Right hindlimb (tissue), 1 donor: ENCODE measurements around the gene POU6F2.
"Not testable (repeated sequence)": the region's sequence is repeated elsewhere in the genome, so short reads cannot be mapped to it uniquely, and the experiment has no call there.

Experiments
- DNase-seq: peaks from one replicate; pipeline ENCODE4 v3.0.0-alpha.2; 2018

POU6F2 gene

DNA sequence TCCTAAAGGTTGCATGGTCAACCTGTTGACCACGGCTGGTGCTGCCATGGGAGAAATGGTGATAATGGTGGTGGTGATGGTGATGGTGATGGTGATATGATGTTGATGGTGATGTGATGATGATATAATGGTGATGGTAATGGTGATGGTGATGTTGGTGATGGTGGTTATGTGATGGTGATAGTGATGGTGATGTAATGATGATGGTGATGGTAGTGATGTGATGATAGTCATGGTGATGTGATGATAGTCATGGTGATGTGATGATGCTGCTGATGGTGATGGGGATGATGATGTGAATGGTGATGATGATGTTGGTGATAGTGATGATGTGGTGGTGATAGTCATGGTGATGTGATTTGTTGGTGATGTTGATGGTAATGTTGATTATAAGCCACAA lies 23.9 kb downstream of the POU6F2 start:
- DNase-seq = no peak

DNA sequence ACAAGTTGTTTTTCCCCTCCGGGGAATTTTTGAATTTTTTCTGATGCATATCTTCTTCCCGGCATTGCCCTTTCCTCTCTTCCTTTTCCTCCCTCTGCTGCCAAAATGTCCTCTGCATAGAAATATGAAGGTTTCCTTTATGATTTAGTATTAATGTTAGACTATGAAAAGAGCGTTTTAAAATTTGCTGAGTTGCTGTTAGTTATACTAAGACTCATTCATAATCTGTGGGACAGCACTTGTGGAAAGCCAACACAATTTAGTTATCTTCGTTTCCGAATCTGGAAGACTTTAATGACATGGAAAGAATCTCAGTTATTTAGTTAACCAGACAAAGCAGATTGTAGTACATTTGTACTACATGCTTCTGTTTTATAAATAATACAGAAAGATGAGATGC lies 25.0 kb downstream of the POU6F2 start:
- DNase-seq = no peak

DNA sequence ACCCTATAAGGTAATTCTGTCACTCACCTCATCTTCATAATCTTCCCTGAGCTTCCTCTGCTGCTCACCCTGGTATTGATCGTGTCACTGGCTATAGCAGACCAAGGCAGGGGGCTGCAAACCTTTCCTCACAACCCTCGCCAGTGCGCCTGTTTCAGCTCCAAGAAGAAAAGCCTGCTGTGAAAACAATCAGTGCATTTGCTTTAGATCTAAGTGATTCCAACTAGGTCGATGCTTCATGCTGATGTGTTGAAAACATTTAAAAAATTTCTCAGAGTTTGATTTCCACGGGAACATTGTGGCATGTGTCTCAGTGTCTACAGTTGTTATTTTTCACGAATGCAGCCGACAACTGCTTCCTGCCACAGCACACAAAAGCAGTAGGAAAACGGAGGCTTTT lies 27.3 kb downstream of the POU6F2 start:
- DNase-seq = no peak

DNA sequence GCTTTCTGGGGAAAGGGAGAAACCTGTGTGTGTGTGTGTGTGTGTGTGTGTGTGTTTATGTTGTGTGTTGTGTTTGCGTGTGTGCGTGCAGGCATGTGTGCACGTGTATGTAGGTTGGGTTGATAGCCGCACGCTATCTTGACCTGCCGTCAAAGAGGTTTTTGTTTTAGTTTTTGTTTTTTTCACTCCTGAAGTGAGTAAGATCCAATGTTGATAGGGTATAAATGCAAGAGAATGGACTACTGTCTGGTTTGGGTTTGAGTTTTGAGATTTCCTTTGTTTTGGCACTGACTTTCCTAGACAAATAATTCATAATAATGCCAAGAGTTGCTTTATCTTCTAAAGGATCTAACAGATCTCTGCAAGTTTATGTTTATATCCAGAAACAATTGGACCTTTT lies 27.8 kb downstream of the POU6F2 start:
- DNase-seq = no peak

DNA sequence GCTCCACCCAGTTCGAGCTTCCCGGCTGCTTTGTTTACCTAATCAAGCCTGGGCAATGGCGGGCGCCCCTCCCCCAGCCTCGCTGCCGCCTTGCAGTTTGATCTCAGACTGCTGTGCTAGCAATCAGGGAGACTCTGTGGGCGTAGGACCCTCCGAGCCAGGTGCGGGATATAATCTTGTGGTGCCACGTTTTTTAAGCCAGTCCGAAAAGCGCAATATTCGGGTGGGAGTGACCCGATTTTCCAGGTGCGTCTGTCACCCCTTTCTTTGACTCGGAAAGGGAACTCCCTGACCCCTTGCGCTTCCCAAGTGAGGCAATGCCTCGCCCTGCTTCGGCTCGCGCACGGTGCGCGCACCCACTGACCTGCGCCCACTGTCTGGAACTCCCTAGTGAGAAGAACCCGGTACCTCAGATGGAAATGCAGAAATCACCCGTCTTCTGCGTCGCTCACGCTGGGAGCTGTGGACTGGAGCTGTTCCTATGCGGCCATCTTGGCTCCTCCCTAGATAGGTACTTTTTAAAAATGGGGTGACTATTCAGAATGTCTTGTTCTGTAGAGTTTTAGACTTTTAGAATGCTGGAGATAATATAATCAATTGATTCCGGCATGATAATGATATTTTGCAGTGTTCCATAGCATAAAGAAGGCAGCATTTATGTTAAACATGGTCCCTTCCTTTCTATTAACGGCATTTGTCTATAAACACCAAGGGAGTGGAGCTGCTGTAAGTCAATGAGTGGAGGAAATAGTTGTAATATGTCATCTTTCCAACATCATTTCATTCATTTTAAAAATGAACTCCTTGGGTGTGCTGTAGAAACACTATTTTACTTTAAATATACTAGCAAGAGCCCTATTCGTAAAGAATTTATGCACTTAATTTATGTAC lies 35.6 kb downstream of the POU6F2 start:
- not testable (repeated sequence) for DNase-seq

DNA sequence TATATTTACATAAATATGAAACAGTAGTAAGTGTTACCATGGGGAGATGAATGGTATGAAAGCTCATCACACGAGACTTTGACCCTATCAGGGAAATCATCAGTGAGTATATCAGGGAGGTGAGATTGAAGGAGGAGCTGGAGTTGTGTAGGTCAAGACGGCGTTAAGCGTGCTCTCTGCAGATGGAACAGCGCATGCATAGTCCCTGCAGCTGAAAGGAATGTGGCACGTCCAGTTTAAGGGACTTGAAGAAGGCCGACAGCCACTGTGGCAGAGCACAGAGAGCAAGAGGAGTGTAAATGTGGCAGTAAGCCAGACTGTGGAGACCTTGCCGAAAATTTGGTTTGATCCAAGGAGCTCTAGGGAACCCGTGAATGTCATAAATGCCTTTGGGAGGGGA lies 38.9 kb downstream of the POU6F2 start:
- no peak for DNase-seq

DNA sequence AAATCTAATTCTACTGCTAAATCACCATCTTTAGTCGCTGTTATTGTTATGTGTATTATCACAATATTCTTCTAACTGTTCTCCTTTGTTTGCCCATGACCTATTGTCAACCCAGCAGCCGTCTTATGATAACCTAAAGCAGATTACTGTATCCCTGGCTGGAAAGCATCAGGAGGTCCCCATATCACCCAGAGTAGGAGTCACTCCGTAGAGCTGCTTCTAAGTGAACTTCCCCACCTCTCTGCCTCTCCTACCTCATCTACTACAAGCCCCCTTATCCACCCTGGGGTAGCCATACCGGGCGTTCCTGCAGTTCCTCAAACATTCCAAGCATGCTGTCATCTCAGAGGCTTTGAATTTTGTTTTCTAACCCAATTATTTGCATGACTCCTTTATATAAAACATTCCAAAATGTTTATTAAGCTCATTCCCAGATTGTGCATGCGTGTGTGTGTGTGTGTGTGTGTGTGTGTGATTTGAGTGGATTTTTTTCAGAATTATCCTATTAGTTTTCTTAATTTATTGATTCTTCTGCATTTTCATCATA lies 39.7 kb downstream of the POU6F2 start:
- DNase-seq = no peak

DNA sequence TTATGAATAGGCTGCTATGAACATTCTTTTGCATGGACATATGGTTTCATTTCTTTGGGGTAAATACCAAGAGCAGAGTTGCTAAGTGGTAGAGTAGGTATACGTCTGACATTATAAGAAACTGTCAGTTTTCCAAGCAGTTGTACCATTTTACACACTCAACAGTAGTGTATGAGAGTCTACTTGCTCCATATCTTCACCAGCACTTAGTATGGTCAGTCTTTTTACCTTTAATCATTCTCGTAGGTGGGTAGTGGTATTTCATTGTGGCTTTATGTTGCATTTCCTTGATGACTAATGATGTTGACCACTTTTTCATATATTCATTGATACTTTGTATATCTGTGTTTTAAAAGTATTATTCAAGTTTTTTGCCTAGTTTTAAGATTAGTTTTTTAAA lies 45.1 kb downstream of the POU6F2 start:
- DNase-seq = no peak

DNA sequence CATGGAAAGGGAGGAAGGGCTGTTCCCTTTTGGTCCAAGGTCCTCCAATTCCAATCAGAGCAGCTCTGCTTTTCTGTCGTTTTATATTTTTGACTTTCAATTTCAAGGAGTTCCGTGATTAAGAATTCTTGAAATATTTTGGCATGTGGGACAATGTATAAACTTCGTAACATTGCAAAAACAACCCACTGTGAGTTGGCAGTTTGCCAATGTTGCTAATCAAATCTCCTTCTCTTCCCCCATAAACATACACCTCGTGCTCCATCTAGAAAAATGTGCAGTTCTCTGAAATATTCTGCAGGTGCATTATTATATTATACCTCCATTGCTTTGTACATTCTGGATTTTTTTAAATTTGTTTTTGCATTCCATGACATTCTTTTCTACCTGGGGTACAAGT lies 49.8 kb downstream of the POU6F2 start:
- DNase-seq = no peak

DNA sequence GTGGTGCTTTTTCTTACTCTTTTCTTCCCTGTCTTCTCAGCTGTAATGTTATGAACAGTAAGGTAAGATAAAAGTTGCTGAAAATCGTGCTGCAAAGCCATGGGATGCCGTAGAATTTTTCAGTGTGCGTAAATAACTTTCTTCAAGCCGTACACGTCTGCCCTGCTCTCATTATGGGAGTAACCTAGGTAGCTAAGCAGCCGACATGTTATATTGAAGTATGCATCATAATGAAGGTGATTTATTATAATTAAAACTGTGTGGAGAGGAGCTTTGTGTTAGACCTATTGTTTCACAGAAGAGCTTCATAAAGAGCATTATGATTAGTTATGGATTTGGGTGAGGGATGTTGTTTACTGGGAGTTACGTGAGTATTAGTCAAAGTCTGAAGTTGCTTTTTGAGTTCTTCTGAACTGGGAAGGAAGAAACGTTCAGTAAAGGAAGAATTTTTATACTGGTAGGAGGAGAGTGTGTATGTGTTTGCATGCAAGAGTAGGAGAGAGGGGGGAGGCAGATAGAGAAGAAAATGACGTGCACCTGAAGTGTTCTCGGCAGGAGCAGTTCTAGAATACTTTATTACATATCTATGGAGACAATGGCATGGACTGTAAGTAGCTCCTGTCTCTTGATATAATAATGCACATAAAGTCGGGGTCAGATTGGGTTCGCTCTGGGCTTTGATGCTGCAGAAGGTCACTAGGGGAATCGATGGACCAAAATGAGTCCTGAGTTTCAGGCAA lies 56.3 kb downstream of the POU6F2 start:
- no peak for DNase-seq

DNA sequence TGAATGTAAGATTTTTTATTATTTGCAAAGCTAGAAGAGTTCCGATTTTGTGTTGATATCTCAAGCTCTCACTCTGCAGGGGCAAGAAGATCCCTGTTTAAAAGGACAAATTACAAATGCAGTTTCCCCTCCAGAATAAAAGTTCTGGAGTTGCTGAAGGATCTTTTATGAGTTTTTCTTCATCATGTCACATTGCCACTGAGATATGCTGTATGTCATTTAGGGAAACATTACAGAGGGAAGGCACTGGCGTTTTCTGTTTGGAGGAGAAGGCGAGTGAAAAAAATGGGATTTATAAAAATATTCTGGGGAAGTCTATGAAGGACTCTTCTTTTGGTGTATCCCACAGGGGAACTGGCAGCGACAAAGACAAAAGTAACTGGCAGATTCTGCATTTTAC lies 57.4 kb downstream of the POU6F2 start:
- DNase-seq = no peak

DNA sequence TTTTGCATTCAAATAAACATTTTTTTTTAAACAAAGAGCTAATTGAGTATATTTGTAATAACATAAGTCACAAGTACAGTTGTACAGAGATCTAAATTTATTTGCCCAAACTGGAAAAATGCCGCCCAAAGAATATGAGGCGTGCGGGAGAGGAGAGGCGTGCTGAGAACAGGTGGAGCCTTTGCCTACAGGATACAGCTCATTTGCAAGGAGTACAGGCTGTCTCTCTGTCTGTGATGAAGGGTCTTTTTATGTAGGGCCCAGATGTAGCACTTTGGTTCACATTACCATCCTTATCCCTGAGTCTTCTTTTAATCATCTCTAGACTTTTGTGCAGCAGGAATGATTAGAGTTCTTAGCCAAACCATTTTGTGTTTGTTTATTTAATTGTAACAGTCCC lies 58.2 kb downstream of the POU6F2 start:
- no peak for DNase-seq

DNA sequence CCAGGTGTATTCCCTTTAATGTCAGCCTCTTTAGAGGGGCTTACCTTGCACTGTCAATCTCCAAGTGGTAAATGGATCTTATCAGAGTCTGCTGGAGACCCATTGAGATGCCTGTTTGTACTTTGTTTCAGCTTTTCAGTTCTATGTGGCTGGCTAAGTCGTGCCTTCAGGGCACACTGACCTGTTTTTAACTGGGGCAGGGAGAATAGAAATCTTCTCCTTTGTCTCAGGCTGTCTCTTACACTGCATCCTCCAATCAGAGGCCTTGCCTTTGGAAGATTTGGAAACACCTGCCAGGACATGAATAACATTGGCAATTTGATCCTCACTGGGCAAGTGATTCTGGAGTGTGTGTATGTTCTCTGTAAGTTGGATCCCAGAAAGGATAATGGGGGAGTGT lies 65.0 kb downstream of the POU6F2 start:
- no peak for DNase-seq

DNA sequence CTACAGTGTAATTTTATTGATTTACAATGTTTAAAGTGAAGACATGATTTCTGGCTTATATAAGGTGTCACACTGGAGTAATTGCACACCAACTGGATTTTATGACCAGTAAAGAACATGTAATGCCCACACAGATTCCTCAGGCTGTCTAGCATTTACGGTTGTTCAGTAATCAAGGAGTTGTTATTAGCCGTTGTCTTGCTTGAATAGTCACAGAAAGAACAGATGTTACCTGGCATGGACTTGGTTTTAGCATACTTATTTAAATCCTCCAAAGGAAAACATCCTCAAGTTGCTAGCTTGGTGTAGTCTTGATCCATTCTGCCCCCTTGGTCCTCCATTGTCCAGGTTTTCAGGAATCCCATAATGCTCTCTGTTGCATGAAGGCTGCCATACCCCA lies 65.8 kb downstream of the POU6F2 start:
- DNase-seq = no peak

DNA sequence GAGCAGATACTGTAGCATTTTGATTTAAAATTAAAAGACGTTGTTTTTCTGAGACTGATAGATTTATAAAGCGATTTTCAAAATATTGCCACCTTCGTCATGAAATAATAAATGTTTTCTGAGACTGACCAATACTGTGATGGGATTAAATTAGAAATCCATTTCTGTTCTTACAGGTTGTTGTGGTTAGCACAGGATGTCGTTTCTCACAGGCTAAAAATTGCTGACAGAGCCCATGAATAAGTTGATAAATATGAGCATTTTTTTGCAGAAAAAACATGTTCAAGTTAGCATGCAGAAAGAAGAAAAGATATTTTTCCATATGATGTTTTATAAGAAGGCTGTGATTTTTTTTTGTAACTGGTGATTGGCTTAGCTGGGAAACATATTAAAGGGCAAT lies 66.8 kb downstream of the POU6F2 start:
- no peak for DNase-seq

DNA sequence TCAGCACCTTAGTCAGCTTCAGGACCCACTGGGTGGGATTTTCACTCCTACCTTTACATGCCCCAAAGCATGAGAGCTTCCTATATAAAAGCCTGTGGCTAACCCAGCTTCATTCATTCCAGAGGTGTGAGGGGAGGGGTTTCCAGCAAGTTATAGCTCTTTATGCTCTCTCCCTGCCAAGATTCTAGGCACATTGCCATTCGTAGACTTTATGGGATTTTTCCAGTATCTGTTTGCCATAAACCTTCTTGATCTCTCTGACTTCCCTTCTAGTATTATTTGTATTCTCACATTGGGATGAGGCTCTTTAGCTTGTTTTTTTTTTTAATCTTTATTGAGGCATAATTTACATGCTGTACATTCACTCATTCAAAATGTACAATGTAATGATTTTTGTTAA lies 67.5 kb downstream of the POU6F2 start:
- peak; percentile 16 for DNase-seq

DNA sequence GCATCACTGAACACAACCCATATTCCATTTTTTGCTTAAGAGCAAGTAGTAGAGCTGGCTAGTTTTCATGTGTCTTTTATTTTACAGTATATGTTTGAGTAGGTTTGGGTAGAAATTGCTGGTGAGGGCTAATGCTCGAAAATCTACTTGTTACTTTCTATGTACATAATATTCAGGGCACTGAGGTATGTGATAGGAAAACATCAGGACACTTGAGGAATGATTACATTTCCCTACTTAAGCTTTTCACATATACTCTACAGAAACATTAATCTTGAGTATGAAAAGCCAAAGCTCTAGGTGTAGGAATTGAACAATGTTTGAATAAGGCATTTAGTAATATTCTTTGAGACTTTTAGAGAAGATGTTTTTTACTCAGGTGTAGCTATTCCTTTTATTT lies 73.6 kb downstream of the POU6F2 start:
- DNase-seq = no peak

DNA sequence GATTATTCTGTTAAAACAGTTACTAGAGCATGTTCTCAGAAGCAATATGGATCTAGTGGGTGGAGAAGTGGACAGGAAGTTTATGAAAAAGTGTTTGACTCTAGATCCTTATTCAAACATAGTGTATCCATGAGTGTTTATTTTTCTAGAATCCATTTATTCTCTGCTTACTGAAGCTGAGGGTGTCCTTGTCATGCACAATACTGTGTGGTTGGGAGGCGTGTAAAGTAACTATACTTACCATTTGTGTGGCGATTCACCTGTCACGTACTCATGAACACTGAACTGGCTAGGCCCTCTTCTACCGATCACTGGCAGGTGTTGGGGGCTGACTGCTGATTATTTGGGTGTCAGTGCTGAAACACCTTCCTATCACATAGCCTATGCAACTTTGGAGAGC lies 74.0 kb downstream of the POU6F2 start:
- DNase-seq = no peak

DNA sequence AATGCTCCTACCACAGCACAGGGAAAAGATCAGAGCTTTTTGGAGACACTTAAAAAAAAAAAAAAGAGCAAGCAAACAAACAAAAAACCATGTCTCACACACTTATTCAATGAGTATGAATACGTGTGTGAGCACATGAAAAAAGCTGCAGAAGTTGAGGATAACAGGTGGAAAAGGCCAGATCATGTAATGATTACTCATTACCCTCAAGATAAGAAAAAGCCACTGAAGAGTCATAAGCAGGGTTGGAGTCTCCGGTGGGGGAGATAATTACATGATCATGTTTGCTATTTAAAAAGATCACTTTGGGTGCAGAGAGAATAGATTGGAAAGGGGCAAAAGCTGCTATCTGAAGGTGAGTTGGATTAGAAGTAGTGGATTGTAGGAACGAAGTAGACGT lies 77.0 kb downstream of the POU6F2 start:
- DNase-seq = no peak

DNA sequence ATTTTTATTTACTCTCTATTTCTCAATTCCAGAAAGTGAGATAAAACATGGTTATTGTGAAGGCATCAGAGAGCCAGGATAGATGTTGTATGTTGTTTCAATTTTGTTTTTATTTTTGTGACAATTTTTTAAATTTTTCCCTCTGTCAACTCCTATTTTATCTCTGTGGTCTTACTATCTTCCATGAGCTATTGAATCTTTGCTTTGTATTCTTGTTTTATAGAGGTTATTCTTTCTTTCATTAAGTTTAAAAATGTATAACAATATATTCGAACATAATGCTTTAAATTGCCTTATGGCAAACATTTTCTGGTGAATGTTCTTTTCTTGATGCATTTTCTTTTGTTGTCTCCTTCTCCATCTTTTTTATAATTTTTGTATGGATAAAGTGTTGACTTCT lies 78.4 kb downstream of the POU6F2 start:
- no peak for DNase-seq

DNA sequence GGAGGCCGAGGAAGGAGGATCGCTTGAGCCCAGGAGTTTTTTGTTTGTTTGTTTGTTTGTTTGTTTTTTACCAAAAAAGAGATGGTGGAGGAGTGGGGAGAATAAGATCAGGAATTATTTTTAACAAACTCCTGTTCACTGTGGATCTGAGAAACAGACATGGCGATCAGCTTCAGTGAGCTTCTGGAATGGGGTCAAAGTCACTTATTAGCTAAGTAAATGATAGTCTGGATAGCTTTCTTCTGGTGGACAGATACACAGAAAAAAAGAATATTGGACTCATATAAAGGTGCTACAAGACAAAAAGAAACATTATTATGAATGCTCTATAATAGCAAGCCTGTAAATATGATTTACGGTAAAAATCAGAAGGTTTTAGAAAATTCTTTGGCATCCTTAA lies 85.1 kb downstream of the POU6F2 start:
- no peak for DNase-seq

DNA sequence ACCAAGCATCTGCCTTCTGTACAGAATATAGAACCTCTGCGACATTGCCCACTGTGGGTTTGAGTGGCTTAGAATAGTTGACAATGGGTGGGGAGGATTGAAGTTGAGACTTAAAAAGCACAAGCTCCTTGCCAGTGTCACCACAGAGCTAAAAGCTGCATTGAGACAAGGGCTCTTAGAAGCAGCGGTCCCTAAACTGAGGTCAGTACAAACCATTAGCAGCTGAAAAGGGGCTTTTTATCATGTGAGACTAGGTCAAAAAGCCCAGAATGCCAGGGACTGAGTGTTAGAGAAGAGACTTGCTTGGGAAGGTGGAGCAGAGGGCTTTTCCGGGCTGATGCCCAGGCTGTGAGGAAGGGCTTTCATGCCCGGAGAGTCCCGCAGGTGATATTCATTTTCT lies 91.3 kb downstream of the POU6F2 start:
- no peak for DNase-seq

DNA sequence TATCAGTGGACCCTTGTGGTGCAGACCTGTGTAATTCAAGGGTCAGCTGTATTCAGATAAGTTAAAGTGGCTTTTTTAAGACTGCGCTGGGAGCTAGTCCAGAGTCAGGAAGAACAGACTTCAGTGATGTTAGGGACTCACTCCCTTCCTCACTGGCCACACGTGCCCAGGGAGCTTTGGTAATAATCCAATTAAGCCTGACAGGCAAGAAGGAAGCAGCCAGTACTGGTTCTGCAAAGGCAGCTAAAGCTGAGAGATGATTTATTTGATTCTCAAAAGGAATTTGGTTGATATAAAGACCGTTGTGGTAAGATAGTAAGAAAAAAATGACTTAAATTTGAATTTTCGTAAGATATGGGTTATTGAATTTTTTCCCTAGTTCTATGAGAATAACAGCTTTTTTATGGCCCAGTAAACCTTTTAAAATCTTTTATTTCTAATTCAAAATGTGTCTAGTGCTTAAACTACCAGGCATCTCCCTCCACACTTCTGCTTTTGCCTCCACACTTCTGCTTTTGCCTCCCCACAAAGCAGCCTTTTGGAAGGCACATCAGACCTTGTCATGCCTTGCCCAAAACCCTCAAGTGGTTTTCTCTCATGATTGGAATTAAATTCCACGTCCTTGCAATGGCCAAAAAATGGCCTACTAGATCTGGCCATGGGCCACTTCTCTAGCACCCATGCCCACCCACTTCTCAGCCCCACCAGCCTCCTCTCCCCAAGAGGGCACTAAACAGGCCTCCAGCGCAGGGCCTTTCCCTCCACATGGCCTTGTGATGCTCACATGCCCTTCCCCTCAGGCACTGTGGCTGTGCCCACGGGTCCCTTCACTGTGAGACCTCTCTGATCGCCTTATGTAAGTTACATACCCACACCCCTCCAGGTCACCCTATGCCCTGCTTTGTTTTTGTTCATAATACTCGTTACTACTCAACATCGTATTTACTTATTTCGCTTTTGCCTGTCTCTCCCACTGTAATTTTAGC lies 92.5 kb downstream of the POU6F2 start:
- no peak for DNase-seq
